WTC11 (cell line): Measurements from ENCODE around the gene SLC13A4. TPM values are rescaled to one million over a fixed set of nuclear protein-coding genes. Genes with fewer than 3 reads are reported as not detected.
A peak's percentile ranks its signal among the peaks of the same experiment; 100 is the strongest.

Source experiments
- ATAC-seq: fragments of 200-7000 bp; cut with Tn5 transposase; 2 replicates; pipeline ENCODE4 v1.10.0; 2021; ENCODE audit warnings: mild to moderate bottlenecking, moderate library complexity
- CTCF ChIA-PET: fragments of 300-600 bp; sonication (Branson Sonifier 250); formaldehyde crosslinking; loops from one replicate; lab custom pipeline; 2021; ENCODE audit warnings: antibody characterized with exemption; lab: Charles Lee
- POLR2A ChIA-PET: fragments of 350-600 bp; sonication (Branson Sonifier 250); formaldehyde crosslinking; loops from one replicate; lab custom pipeline; 2021; ENCODE audit warnings: antibody characterized with exemption; lab: Charles Lee
- DNase-seq: peaks from one replicate; pipeline ENCODE4 v3.0.0; 2021; ENCODE audit warnings: low spot score
- H3K27ac Mint-ChIP-seq: 2 replicates; pipeline ENCODE4 v1.8.0; 2021; ENCODE audit warnings: mixed read lengths
- H3K27me3 Mint-ChIP-seq: 2 replicates; pipeline ENCODE4 v1.8.0; 2021; ENCODE audit warnings: low read depth, mild to moderate bottlenecking, moderate library complexity, mixed read lengths
- H3K36me3 Mint-ChIP-seq: 2 replicates; pipeline ENCODE4 v1.8.0; 2021; ENCODE audit warnings: mixed read lengths
- H3K4me1 Mint-ChIP-seq: 2 replicates; pipeline ENCODE4 v1.8.0; 2022; ENCODE audit warnings: mixed read lengths
- H3K4me3 Mint-ChIP-seq: 2 replicates; pipeline ENCODE4 v1.8.0; 2021; ENCODE audit warnings: mild to moderate bottlenecking, moderate library complexity, mixed read lengths
- H3K9me3 Mint-ChIP-seq: 2 replicates; pipeline ENCODE4 v1.8.0; 2021; ENCODE audit warnings: mixed read lengths
- AR ChIP-seq: fragments of 250-450 bp; sonication (Bioruptor Pico); IDR thresholded peaks from 2 replicates; pipeline ENCODE4 v1.9.0; 2021; ENCODE audit warnings: mild to moderate bottlenecking
- ATF6 ChIP-seq: sonication (generic); formaldehyde crosslinking; IDR thresholded peaks from 2 replicates; pipeline ENCODE4 v1.8.1; 2023; ENCODE audit warnings: mild to moderate bottlenecking, missing genetic modification reagents
- CREM ChIP-seq: sonication (generic); formaldehyde crosslinking; IDR thresholded peaks from 2 replicates; pipeline ENCODE4 v1.8.1; 2022; ENCODE audit warnings: mild to moderate bottlenecking, missing genetic modification reagents, moderate library complexity
- ELF4 ChIP-seq: sonication (generic); formaldehyde crosslinking; IDR thresholded peaks from 2 replicates; pipeline ENCODE4 v1.8.1; 2022; ENCODE audit warnings: low read depth, mild to moderate bottlenecking, moderate library complexity, missing genetic modification reagents
- EMX1 ChIP-seq: fragments of 250-450 bp; sonication (Bioruptor Pico); IDR thresholded peaks from 2 replicates; pipeline ENCODE4 v1.8.0; 2021; ENCODE audit warnings: mild to moderate bottlenecking
- FOXK1 ChIP-seq: sonication (generic); formaldehyde crosslinking; IDR thresholded peaks from 2 replicates; pipeline ENCODE4 v1.8.0; 2022; ENCODE audit warnings: mild to moderate bottlenecking, moderate library complexity, missing genetic modification reagents
- FOXP4 ChIP-seq: sonication (generic); formaldehyde crosslinking; IDR thresholded peaks from 2 replicates; pipeline ENCODE4 v1.8.0; 2022; ENCODE audit warnings: mild to moderate bottlenecking, missing genetic modification reagents
- GABPB1 ChIP-seq: sonication (generic); formaldehyde crosslinking; IDR thresholded peaks from 2 replicates; pipeline ENCODE4 v1.8.1; 2023; ENCODE audit warnings: mild to moderate bottlenecking, missing genetic modification reagents
- HMGA2 ChIP-seq: fragments of 250-450 bp; sonication (Bioruptor Pico); IDR thresholded peaks from 2 replicates; pipeline ENCODE4 v1.4.0; 2021; ENCODE audit warnings: mild to moderate bottlenecking, moderate library complexity
- KAT7 ChIP-seq: sonication (generic); formaldehyde crosslinking; IDR thresholded peaks from 2 replicates; pipeline ENCODE4 v1.8.1; 2023; ENCODE audit warnings: missing genetic modification reagents, mild to moderate bottlenecking, borderline replicate concordance
- MAX ChIP-seq: sonication (generic); formaldehyde crosslinking; IDR thresholded peaks from 2 replicates; pipeline ENCODE4 v1.8.0; 2022; ENCODE audit warnings: mild to moderate bottlenecking, missing genetic modification reagents
- NR1H2 ChIP-seq: sonication (generic); formaldehyde crosslinking; IDR thresholded peaks from 2 replicates; pipeline ENCODE4 v1.9.0; 2021; ENCODE audit warnings: mild to moderate bottlenecking, moderate library complexity, missing genetic modification reagents
- TCF7 ChIP-seq: sonication (generic); formaldehyde crosslinking; IDR thresholded peaks from 2 replicates; pipeline ENCODE4 v1.8.0; 2022; ENCODE audit warnings: mild to moderate bottlenecking, low read depth, missing genetic modification reagents, moderate library complexity
- TEAD4 ChIP-seq: sonication (generic); formaldehyde crosslinking; IDR thresholded peaks from 2 replicates; pipeline ENCODE4 v1.8.0; 2022; ENCODE audit warnings: mild to moderate bottlenecking, missing genetic modification reagents
- TP53 ChIP-seq: sonication (generic); formaldehyde crosslinking; IDR thresholded peaks from 2 replicates; pipeline ENCODE4 v1.8.1; 2023; ENCODE audit warnings: mild to moderate bottlenecking, missing genetic modification reagents
- ZBTB43 ChIP-seq: sonication (generic); formaldehyde crosslinking; IDR thresholded peaks from 2 replicates; pipeline ENCODE4 v1.8.1; 2023; ENCODE audit warnings: mild to moderate bottlenecking, missing genetic modification reagents
- ZNF121 ChIP-seq: sonication (generic); formaldehyde crosslinking; IDR thresholded peaks from 2 replicates; pipeline ENCODE4 v1.8.0; 2023; ENCODE audit warnings: missing genetic modification reagents
- ZNF138 ChIP-seq: sonication (generic); formaldehyde crosslinking; conservative IDR thresholded peaks from 2 replicates; pipeline ENCODE4 v1.8.1; 2022; ENCODE audit warnings: mild to moderate bottlenecking, moderate library complexity, missing genetic modification reagents
- ZNF263 ChIP-seq: sonication (generic); formaldehyde crosslinking; IDR thresholded peaks from 2 replicates; pipeline ENCODE4 v1.8.1; 2022; ENCODE audit warnings: low read depth, mild to moderate bottlenecking, moderate library complexity, missing genetic modification reagents
- ZNF416 ChIP-seq: fragments of 250-450 bp; sonication (Bioruptor Pico); IDR thresholded peaks from 2 replicates; pipeline ENCODE4 v1.9.0; 2021; ENCODE audit warnings: mild to moderate bottlenecking, inconsistent platforms
- total RNA-seq: library from RNA; stranded (reverse); gene quantifications from 3 replicates; pipeline ENCODE4 v1.2.3, GENCODE V29; 2021

Gene SLC13A4
- total RNA-seq, 1 experiment from 2014 or later: 1.6 TPM

GRCh38 chr7:135716677-135717238 lies 11.2 kb downstream of the SLC13A4 start:
- H3K27ac Mint-ChIP-seq: no peak overlapping the region
- no peak overlapping the region for H3K4me3 Mint-ChIP-seq
- H3K36me3 Mint-ChIP-seq: no peaks in the 10 kb centered on the region
- ATAC-seq (no peak), DNase-seq (no peak)
- H3K9me3 Mint-ChIP-seq: no peaks in the 10 kb centered on the region
- ChIA-PET CTCF (interaction anchor here (0.8 to 1.6 kb wide), 3 partner anchors 9 to 34 kb away, joined by 3 to 4 read pairs (median 3); no protein-coding TSS in a partner anchor), POLR2A (no interaction called here)
- H3K27me3 Mint-ChIP-seq: no peaks in the 10 kb centered on the region
- TF ChIP-seq TCF7 (CRISPR knock-in tag) (no peak), HMGA2 (CRISPR knock-in tag) (no peak), MAX (CRISPR knock-in tag) (no peak), ZNF416 (CRISPR knock-in tag) (no peak)
- H3K4me1 Mint-ChIP-seq: peaks cover 21% of the 10 kb centered on the region

GRCh38 chr7:135715673-135716072 lies 12.3 kb downstream of the SLC13A4 start:
- Mint-ChIP-seq H3K27me3 (no peaks in the 10 kb centered on the region), H3K27ac (no peak overlapping the region), H3K36me3 (no peaks in the 10 kb centered on the region), H3K4me3 (no peak overlapping the region), H3K4me1 (peaks cover 24% of the 10 kb centered on the region), H3K9me3 (no peaks in the 10 kb centered on the region)
- POLR2A ChIA-PET: no interaction called here
- ATAC-seq: no peak
- DNase-seq: no peak
- CTCF ChIA-PET: no interaction called here
- TF ChIP-seq GABPB1 (CRISPR knock-in tag) (no peak), FOXP4 (CRISPR knock-in tag) (no peak), FOXK1 (CRISPR knock-in tag) (no peak), MAX (CRISPR knock-in tag) (no peak)

GRCh38 chr7:135715055-135715522 lies 12.9 kb downstream of the SLC13A4 start:
- Mint-ChIP-seq H3K36me3 (no peaks in the 10 kb centered on the region), H3K4me3 (no peak overlapping the region), H3K4me1 (peaks cover 22% of the 10 kb centered on the region), H3K27me3 (no peaks in the 10 kb centered on the region), H3K27ac (no peak overlapping the region), H3K9me3 (no peaks in the 10 kb centered on the region)
- CTCF ChIA-PET: interaction anchor here (1.2 to 2.9 kb wide), 2 partner anchors 11 to 57 kb away, joined by 5 to 20 read pairs; no protein-coding TSS in a partner anchor
- ATAC-seq (no peak), DNase-seq (no peak)
- TF ChIP-seq ZNF138: no peak
- no peak for TF ChIP-seq ZNF121 (CRISPR knock-in tag)
- no peak for TF ChIP-seq TCF7 (CRISPR knock-in tag)
- TF ChIP-seq KAT7 (CRISPR knock-in tag): no peak
- TF ChIP-seq NR1H2 (CRISPR knock-in tag): no peak
- no peak for TF ChIP-seq TP53 (CRISPR knock-in tag)
- peak; percentile 83 for TF ChIP-seq ZBTB43
- POLR2A ChIA-PET: no interaction called here

GRCh38 chr7:135714534-135715009 lies 13.4 kb downstream of the SLC13A4 start:
- H3K9me3 Mint-ChIP-seq: no peaks in the 10 kb centered on the region
- DNase-seq (peak; percentile 34), ATAC-seq (peak; percentile 73)
- no peak overlapping the region for H3K4me3 Mint-ChIP-seq
- no peaks in the 10 kb centered on the region for H3K27me3 Mint-ChIP-seq
- ChIA-PET POLR2A (no interaction called here), CTCF (interaction anchor here (1.2 to 2.9 kb wide), 3 partner anchors 10 to 57 kb away, joined by 4 to 20 read pairs (median 5); partner anchors contain the start of gene SLC13A4)
- peaks cover 22% of the 10 kb centered on the region for H3K4me1 Mint-ChIP-seq
- H3K27ac Mint-ChIP-seq: no peak overlapping the region
- H3K36me3 Mint-ChIP-seq: no peaks in the 10 kb centered on the region
- TF ChIP-seq EMX1 (no peak), ELF4 (CRISPR knock-in tag) (no peak), AR (CRISPR knock-in tag) (no peak), NR1H2 (CRISPR knock-in tag) (no peak), ATF6 (CRISPR knock-in tag) (no peak), ZNF263 (no peak), ZNF138 (no peak), CREM (CRISPR knock-in tag) (no peak), TEAD4 (CRISPR knock-in tag) (no peak)
